DMS53 (cell line): ENCODE data around the gene IL37.
"Not testable (repeated sequence)": the region's sequence is repeated elsewhere in the genome, so short reads cannot be mapped to it uniquely, and the experiment has no call there.

ENCODE experiments used
- DNase-seq: peaks from one replicate; lab custom pipeline; 2025; lab: John Stamatoyannopoulos, UW

IL37 gene

DNA sequence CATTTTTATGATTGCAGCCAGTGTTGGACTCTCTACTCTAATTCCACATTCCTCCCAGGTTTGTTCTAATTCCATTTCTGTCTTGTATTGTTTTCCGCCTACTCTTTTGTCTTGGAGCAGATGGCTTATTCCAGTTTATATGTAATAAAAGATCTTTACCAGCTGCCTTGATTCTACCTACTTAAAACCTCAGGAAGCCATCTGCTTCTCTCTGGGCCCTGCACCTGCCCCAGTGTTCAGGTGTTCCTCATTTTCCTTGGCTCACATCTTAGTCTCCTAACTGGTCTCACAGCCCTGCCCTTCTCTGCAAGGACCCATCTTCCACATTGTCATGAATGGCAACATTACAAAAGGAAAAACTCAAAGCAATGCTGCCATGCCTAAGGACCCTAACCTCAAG lies 21.0 kb upstream of the IL37 start:
- DNase-seq = peak; percentile 48

DNA sequence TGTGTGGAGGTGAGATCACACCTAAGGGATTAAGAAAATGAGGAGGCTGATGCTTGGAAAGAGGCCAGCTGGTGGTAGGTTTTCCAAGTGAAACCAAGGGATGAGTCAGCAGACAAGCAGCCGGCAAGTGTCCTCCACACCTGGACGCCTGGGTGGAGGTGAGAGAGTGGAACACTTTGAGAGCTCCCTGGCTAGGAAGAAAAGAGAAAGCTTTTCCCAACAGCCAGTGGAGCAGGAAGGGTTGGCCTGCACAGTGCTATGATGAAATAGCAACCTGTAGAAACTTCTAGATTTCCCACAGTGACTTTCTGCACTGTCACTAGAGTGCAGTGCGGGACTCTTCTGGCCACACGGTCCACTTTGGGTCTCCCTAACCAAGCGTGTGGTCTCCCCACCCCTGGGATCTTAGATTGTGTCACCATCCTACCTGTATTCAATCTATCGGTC lies 19.6 kb upstream of the IL37 start:
- peak; percentile 98 for DNase-seq

DNA sequence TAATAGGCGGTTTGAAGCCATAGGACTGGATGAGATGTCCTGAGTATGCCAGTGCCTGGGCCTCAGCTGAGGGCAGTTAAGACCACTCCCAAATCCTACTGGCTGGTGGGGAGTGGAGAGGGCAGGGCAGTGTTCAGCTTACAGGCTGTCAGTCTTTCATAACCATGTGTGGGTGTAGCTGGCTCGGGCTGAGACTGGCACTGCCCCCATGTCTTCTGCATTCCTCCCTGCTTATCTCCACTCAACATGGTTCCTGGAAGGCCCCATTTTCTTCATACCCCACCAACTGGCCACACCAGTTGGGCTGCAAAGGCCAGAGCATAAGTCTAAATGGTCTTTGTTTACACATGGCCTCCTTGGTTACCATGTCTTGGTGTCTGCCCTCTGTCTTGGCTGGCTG lies 17.2 kb upstream of the IL37 start:
- no peak for DNase-seq

DNA sequence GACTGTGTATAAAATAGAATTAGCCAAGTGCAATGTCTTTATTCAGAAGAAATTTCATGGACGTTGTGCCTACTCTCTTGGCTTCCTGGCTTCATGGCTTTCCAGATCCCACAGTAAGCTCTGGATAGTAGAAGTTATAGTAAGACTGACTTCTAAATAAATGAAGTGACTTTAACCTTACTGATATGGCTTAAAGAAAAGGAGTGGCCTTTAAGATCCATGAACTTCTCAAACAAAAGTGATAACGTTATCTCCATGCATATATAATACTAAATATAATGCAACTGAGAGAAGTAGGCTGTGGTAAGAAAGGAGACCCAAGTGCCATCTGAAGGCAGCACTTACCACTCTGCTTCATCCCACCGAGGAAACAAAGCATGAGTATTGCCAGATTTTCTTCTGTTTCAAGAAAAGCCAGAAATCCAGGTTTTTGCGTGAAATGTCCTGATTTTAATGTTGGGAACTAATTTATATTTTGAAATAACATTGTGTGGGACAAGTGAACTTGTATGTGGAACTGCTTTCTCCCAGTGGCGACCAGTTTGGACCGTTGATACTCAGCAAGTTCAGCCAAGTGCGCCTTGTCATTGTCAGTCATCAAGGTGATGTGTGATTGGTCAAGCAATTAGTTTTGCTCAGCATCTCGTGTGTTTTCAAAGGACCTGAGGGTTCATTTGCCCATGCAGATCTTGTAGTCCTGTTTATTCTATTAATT lies 13.9 kb upstream of the IL37 start:
- no peak for DNase-seq

DNA sequence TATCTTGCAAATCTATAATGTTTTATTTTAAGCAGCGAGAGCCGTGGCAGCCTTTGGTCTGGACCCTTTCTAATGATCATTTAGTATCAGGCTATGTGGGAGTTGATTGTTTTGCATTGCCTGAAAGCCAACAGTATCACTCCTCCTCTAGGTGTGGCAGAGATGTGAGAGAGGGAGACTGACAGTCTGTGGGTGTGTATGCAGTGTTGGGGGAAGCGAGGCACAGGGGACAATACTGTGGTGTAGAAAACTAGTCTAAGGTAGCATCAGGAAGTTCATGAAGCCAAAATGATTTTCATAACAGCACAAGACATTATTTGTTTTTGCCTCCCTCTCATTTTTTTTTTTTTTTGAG lies 13.4 kb upstream of the IL37 start:
- DNase-seq = no peak

DNA sequence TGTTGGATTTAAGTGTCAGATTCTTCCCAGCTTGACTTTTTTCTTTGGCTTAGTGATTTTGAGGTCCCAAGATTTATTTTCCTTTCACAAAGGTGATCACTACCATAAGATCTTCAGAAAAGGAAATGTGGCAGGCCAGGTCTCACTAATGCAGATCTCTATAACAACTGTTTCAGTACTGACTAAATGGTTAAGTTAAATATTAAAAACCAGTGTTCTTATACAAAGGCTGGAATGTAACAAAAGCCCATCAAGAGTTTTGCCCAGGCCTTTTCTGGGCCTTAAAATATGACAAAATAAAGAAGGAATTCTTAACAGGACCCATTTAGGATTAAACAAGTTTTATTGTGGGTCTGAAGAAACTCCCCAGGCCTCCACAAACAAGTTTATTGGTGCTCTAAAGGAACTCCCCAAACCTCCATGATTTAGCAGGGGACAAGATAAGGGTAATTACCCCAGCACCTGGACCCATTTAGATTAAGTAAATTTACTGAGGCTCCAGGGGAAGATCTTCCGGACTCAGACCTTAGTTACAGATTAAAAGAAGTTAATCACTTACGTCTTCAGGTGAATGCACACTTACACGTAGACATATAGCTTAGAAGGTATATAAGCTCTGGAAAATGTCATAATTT lies 9.4 kb upstream of the IL37 start:
- DNase-seq = not testable (repeated sequence)

DNA sequence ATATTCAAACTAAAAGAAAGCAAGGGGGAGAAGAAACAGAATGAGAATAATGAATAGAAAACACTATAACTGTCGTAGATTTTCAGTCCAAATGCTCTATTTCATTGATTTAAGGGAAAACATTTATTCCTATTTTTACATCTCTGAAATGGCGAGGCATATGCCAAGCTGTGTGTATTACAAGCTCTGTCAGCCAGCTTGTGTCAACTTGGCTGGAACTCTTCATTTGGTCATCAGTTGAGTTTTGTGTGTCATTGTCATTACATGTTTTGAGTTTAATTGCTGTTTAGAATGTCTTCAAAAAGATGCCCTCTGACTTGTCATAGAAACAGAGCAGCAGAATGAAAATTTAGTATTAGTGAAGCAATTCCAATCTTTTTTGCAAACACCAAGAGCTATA lies 8.1 kb upstream of the IL37 start:
- no peak for DNase-seq

DNA sequence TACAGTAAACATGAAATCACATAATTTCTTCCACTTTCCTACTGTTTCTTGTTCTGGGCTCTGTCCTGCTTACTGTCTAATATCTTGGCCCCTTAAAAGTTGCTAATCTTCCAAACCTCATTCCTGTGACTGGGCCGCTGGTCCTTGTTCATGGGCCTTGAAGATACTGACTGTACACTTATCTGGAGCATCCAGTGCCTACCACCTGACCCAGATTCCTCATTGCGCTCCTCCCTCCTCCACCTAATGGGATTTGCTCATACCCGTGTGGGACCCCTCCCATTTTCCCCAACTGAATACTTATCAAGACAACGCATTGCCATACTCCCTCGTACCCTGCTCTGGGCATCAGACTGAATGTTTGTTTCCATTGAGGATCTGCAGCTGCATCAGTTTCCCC lies 6.1 kb upstream of the IL37 start:
- DNase-seq = no peak

DNA sequence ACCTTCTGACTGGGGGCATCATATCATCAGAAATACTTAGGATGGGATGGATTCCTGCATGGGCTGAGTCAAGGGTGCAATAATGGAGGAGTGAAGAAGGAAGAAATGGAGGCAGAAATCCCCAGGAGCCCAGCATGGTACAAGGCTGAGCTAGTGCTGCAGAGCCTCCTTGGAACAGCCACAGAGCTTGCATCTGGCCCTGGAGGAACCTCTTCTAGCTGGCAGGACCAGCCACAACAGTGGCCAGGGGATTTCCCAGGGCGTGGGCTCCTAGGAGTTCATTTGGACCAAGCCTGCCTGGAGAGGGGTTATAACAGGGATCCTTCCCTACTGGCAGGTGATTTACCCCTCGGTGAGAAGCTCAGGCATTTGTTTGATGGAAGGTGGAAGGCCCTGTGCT lies 4.7 kb upstream of the IL37 start:
- DNase-seq = no peak

DNA sequence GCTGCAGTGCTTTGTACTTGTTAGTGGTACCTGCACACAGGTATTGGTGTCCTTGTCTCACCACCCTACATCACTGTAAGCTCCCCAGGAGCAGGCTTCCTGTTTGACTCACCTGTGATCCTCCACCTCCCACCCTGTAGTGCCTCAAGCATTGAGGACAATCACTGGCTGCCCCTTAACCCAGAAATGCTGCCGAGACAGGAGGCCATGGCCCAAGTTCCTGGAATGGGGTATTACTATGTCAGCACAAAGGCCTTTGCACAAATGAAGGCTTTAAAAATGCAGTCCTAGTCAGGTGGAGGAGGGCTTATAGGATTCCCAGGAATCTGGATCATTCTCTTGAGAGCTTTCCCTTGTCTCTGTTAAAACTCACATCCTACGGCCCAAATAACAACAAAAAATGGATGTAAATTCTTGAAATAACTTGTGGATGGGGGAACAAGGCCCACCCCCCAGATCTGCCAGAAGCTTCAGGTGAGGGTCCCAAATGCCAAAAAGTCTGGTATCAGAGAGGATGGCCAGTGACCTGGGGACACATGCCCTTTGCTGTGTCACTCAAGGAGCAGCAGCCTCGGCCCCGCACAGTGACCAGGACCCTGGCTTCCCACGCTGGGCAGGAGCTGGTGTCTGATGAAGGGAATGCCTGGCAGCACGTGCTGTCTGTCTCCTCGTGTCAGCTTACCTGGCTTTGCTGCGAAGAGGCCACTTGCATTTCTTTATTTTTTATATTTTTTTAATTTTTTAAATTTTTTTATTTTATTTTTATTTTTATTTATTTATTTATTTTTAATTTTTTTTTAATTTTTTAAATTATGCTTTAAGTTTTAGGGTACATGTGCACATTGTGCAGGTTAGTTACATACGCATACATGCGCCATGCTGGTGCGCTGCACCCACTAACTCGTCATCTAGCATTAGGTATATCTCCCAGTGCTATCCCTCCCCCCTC lies 3.7 kb upstream of the IL37 start:
- DNase-seq = no peak

DNA sequence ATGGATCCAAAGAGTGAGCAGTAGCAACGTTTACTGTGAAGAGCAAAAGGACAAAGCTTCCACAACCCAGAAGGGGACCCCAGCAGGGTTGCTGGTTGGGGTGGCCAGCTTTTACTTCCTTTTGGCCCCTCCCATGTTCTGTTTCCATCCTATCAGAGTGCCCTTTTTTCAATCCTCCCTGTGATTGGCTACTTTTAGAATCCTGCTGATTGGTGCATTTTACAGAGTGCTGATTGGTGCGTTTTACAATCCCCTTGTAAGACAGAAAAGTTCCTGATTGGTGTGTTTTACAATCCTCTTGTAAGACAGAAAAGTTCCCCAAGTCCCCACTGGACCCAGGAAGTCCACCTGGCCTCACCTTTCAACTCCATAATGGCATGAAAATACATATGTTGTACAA lies 2.4 kb upstream of the IL37 start:
- DNase-seq = not testable (repeated sequence)

DNA sequence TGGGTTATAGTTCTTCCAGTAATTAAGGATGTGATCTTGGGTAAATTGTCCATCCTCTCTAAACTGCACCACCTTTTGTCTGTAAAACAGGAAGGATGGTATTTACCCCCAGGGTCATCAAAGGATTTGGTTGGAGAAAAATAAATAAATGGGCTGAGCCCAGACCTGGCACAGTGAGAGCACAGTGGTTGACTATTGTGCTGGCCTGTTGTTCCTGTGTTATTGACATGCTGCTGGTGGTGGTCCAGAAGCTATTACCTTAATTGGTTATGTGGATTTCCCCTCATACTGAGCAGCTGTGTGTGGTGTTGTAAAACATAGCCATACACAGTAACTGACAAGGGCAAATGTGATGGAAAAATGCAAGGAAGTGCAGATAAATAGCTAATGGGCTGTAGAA lies 746 bp upstream of the IL37 start:
- DNase-seq = peak; percentile 33

DNA sequence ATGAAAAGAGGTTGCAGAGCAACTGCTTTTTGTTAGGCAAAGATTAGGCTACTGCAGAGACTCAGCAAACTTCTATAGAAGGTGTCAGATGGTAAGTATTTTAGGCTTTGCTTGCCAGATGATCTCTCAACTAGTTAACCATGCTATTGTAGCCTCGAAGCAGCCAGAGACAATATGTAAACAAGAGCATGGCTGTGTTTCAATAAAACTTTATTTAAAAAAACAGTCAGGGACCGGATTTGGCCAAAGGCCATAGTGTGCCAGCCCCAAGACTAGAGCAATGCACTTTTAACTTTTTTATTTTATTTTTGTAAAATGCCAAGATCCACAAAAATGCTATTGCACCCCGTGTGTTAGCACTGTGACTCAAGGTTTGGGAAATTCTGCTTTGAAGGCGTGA lies 1.4 kb downstream of the IL37 start:
- DNase-seq = no peak

DNA sequence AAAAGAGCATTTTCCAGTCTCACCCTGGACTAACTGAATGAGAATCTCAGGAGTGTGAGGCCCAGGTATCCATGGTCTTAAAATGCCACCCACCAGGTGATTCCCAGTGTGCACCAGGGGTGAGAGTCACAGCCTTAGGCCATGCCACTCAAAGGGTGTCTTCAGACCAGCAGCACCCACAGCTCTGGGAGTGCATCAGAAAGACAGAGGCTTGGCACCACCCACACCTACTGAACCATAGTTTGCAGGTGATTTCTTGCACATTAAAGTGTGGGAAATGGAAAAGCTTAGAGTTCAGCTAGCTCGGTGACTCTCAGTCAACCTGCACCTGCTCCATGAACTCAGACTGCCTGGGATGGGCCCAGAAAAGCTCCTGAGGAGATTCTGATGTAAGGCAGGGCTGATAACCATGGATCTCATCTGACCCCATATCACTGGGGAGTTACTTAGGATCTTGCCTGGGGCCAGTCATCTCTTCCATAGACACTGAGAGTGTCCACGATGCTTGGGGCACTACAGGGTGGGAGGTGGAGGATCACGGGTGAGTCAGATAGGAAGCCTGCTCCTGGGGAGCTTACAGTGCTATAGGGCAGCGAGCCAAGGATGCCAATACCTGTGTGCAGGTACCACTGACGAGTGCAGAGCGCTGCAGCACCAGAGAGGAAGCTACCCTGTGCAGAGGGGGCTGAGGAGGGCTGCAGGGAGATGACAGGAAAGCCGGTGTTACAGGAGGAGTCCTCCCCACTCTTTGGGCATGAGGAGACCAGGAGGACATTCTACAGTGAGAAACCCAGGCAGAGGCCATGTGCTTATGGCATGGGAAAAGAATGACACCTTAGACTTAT lies 4.6 kb downstream of the IL37 start:
- DNase-seq = no peak

DNA sequence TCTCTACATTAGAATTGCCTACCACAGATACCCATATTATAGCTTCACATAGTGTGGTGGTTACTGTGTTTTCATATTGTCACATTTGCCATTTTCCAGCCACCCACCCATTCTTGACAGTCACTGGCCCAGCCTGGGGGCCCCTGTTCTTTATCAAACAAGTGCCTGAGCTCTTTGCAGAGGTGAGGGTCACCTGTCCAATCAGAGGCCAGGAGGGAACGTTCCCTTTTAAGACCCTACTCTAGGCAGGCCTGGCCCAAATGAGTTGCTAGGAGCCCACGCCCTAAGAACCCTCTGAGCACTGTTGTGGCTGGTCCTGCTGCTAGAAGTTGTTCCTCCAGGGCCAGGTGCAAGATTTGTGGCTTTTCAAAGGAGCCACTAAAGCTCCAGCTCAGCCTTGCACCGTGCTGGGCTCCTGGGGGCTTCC lies 5.2 kb downstream of the IL37 start:
- DNase-seq = no peak

DNA sequence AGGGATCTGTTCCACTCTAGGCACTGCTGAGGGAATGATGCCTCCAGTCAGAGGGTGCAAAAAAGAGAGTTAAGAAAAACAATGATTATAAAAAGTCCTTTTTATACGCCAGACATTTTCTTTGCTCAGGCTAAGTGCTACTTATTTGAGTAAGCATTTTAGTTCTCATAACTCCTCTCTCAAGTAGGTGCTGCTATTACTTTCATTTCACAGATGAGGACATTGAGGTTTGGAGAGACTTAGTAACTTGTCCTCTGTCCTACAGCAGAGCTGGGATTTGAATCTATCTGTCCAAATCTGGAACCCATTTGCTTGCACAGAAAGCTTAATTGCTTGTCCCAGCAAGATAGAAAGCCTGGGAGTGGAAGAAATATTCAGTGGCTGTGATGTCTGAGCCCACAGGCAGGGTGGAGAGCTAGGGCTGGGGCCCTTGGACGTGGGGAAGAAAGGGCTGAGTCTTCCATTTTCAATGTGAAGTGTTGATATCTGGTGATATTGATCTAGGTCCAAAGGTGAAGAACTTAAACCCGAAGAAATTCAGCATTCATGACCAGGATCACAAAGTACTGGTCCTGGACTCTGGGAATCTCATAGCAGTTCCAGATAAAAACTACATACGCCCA lies 5.8 kb downstream of the IL37 start:
- no peak for DNase-seq

DNA sequence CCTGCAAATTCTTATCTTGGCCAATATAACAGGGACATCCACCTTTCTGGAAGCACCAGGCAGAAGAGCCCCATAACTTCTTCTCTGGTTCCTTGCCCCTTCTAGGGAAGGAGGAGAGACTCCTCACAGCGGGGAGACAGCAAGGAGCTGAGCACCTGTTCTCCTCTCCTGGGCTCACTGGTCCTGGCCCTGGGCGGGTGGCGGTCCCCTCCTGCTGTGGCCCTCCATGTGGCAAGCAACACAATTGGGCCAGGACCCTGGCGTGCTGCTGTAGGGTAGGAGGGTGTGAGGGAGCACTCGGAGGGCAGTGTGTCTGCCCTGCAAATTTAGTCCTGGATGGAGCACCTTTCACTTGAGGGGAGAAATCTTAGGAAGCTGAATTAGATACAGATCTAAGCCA lies 6.9 kb downstream of the IL37 start:
- no peak for DNase-seq

DNA sequence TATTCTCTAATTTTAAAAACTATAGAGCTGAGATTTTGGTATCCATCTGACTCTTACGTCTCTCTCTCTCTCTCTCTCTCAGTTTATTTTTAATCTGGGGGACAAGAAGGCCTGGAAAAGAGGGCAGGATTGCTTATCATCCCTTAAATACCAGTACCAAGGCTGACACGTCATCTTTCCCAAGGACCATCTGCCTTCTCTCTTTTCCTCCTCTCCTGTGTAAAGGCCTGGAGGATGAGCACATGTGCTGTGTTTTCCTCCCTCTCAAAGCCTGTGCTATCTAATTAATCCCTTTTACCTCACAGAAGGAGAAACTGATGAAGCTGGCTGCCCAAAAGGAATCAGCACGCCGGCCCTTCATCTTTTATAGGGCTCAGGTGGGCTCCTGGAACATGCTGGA lies 7.3 kb downstream of the IL37 start:
- DNase-seq = no peak

DNA sequence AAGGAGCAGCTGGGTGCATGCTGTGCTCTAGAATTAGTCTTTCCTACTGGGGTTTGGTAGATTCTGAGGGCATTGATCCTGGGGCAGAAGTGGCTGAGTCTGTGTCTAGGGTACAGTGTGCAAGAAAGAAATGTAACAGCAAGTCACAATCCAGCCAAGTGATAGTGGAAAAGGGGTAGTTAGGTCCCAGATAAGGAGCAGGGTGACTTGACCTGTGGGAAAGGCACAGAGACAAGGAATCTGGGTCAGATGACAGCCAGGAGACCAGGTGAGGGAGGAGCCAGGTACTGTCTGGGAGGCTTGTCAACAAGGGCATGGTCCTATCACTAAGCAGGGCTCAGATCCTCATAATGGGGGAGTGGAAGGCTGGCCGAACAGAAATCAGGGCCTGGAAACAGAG lies 8.1 kb downstream of the IL37 start:
- no peak for DNase-seq

DNA sequence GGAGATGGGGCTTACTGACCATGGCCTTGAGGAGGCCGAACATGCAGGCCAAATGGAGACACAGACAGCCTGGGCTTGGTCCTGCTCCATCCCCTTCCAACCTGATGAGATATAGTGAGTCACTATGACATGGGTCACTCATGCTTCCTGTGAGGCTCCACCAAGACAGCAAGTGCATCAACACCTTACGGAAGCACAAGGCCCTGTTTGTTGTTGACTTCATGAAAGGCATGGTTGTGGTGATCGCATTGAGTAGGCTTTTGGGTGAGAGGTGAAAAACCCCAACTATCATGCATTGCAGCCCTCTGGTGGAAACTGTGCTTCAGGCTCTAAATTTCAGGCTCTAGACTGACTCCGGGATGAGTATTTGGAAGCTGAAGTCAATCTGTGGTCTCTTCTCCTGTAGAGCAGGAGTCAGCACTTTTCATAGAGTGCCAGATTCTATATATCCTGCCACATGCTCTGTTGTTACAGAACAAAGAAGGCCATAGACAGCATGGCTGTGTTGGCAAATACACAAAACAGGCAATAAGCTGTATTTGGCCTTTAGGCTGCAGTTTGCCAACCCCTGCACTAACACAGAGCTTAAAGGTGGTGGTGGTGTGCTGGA lies 10.1 kb downstream of the IL37 start:
- DNase-seq = peak; percentile 18

DNA sequence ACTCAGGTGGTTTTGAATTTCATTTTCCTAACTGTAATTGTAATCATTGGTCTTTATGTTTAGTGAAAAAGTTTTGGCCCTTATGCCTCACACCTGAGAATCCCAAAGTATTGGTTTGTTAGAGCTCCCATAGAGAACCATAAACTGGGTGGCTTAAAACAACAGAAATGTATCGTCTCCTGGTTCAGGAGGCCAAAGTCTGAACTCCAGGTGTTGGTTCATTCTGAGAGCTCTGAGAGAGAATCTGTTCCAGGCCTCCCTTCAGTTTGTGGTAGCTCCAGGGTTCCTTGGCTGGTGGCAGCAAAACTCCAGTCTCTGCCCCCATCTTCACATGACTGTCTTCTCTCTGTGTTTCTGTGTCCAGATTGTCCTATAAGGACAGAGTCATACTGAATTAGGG lies 11.0 kb downstream of the IL37 start:
- DNase-seq = no peak
